GM12873 (cell line): Measurements from ENCODE around the gene TIRAP.

Experiments used
- CTCF ChIP-seq: IDR thresholded peaks from 2 replicates; pipeline ENCODE4 v1.5.1; 2012; ENCODE audit warnings: low read depth, mild to moderate bottlenecking, moderate library complexity, low read length, control low read depth; ENCODE audit not compliant: insufficient read depth; ENCODE audit errors: missing control alignments

The TIRAP gene

DNA sequence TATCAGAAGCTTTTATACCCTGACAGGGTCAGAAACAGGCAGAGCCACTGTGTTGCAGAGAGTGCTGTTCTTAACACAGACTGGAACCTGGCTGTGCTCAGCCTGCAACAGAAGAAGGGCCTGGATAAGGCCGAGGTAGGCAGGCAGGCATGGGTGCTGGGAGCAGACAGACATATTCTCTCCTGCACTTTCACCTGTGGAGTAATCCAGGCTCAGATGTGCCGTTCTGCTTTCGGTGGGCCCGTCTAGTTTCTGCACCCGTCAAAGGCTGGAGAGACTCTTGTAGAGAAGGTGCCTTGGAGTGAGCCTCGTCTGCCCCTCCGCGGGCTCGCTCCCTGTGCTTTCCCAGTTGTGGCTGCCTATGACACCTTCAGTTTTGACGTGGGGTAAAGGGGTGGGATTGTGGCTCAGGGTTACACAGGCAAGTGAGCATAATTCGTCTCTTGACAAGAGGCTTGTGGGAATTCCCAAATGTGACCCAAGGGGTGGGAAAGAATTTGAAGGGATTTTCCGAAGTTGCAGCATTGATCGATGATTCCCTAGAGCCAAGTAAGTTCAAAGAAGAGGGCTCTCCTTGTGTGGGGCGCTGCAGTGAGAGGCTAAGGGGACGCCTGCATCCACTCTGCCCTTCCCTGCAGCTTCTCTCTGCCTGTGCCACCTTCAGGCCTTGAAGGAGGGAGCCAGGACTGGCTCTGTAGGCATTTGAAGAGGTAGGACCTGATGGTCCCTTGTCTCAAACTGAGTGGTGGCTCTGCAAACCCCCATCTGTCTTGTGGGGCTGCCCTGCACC, 56.4 kb downstream of the TIRAP start:
- no peak for TF ChIP-seq CTCF

GRCh38 chr11:126339863-126340434, 57.1 kb downstream of the TIRAP start:
- TF ChIP-seq CTCF = no peak

- no peak for TF ChIP-seq CTCF
Measured at GRCh38 chr11:126340960-126341606, 58.2 kb downstream of the TIRAP start.

DNA sequence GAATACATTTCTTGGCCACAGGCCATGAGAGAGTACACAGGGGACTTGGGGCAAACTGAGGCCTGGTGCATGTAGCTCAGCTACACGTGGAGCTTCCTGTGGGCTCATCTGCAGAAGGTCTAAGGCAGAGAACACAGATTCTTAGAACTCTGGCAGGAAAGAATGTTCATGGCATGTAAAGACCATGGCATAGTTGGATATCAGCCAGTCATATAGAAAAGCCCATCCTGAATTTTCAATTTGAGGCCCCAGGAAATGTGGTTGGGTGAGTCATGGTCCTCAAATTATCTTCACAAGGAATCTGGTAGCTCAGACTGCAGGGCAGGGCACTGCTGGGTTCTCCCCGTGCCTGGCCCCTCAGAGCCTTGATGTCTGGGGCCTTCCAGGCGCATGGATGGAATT, 58.9 kb downstream of the TIRAP start:
- no peak for TF ChIP-seq CTCF

- no peak for TF ChIP-seq CTCF
Measured at GRCh38 chr11:126343051-126343450, 60.2 kb downstream of the TIRAP start.
